Ovary (tissue), 3 donors: Measurements from ENCODE around the gene TULP4.

Source experiments
- CTCF ChIP-seq, 3 donors: fragments of 450-650 bp in 2 of 3; fragments of 200-600 bp in 1 of 3; IDR thresholded peaks; one replicate each; pipeline versions ENCODE4 v1.5.1 to v1.8.0; 2016 to 2022; ENCODE audit warnings: antibody characterized with exemption in 3 of 3, mild to moderate bottlenecking in 1 of 3
- POLR2A ChIP-seq: fragments of 450-650 bp; IDR thresholded peaks from one replicate; pipeline ENCODE4 v1.6.1; 2017; ENCODE audit warnings: antibody characterized with exemption, mild to moderate bottlenecking, moderate library complexity
- donor health status: DM: no; HTN: no; CAD: no.

GRCh38 chr6:158293122-158293521 lies 19.1 kb upstream of the TULP4 start:
- TF ChIP-seq CTCF (IDR thresholded peaks at IDR 0.05), result no peak
- no peak for TF ChIP-seq POLR2A
